Measurements from ENCODE around the gene SLC43A3.

DNA sequence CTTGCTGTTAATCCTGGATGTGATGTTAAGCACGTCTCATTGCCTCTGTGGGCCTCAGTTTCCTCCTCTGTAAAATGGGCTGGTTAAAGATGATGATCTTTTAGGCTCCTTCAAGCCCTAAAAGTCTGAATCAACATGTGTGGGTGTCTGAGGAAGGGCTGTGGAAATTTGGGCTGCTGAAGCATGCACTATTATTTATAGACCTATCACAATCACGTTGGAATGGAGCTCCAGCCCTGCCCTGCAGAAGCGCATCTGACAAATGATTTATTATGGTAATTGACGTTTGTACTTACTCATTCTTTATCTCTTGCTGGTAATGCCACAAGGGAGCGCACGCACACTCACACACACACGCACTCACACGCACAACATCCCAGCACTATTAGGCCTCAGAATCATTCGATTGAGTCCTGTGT lies 68.4 kb downstream of the SLC43A3 start:
- TF ChIP-seq, protein P1, sequence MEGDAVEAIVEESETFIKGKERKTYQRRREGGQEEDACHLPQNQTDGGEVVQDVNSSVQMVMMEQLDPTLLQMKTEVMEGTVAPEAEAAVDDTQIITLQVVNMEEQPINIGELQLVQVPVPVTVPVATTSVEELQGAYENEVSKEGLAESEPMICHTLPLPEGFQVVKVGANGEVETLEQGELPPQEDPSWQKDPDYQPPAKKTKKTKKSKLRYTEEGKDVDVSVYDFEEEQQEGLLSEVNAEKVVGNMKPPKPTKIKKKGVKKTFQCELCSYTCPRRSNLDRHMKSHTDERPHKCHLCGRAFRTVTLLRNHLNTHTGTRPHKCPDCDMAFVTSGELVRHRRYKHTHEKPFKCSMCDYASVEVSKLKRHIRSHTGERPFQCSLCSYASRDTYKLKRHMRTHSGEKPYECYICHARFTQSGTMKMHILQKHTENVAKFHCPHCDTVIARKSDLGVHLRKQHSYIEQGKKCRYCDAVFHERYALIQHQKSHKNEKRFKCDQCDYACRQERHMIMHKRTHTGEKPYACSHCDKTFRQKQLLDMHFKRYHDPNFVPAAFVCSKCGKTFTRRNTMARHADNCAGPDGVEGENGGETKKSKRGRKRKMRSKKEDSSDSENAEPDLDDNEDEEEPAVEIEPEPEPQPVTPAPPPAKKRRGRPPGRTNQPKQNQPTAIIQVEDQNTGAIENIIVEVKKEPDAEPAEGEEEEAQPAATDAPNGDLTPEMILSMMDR (IDR thresholded peaks at IDR 0.05) = no peak
- no peak for TF ChIP-seq EP300 (IDR thresholded peaks at IDR 0.05)
